ENCODE measurements around the gene CCR9. TPM values are rescaled to one million over a fixed set of nuclear protein-coding genes. Genes with fewer than 3 reads are reported as not detected.

CCR9 gene
- total RNA-seq, 3 donors from 2014 or later: not detected

DNA sequence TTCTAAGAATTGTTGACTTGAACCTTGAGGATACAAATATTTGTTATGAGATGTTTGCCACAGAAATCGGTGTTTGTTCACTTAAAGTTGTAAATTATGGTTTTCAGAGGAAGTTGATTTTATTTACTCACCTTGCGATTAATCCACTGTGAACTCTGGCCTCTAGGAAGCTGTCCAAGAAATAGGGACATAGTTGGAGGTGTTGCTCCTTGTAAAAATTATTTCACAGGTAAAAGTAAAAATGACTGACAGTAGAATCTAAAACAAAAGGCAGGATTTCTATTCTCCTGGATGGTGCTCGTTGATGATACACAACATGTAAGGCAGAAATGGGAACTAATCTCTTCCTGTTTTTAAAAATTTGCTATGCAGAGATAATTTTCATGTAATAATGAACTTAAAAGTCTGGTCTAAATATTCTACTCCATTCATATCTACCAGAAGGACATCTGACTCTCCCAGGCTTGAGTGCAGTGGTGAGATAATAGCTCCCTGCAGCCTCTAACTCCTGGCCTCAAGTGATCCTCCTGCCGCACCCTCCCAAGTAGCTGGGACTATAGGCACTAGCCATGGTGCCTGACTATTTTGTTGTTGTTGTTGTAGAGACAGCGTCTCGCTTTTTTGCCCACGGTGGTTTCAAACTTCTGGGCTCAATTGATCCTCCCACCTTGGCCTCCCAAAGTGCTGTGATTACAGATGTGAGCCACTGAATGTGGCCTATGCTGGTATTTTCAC is 27.4 kb upstream of the CCR9 start:
- Histone ChIP-seq H3K27me3 (no peaks in the 10 kb centered on the region), H3K9me3 (peaks cover 0 to 10% of the 10 kb centered on the region in 2 donors), H3K27ac (no peak overlapping the region), H3K4me1 (no peaks in the 10 kb centered on the region), H3K36me3 (no peaks in the 10 kb centered on the region), H3K4me3 (no peak overlapping the region)
- TF ChIP-seq POLR2A (IDR thresholded peaks at IDR 0.05) (no peak), POLR2AphosphoS5 (IDR thresholded peaks at IDR 0.05) (no peak)
- TF ChIP-seq, protein P1, sequence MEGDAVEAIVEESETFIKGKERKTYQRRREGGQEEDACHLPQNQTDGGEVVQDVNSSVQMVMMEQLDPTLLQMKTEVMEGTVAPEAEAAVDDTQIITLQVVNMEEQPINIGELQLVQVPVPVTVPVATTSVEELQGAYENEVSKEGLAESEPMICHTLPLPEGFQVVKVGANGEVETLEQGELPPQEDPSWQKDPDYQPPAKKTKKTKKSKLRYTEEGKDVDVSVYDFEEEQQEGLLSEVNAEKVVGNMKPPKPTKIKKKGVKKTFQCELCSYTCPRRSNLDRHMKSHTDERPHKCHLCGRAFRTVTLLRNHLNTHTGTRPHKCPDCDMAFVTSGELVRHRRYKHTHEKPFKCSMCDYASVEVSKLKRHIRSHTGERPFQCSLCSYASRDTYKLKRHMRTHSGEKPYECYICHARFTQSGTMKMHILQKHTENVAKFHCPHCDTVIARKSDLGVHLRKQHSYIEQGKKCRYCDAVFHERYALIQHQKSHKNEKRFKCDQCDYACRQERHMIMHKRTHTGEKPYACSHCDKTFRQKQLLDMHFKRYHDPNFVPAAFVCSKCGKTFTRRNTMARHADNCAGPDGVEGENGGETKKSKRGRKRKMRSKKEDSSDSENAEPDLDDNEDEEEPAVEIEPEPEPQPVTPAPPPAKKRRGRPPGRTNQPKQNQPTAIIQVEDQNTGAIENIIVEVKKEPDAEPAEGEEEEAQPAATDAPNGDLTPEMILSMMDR (IDR thresholded peaks at IDR 0.05): no peak
- DNase-seq (ENCODE audit: low spot score in 2 of 2): no peak
- intact Hi-C loops (cut with DNase I; ENCODE audit: low total_unique reads): no loop called here

DNA sequence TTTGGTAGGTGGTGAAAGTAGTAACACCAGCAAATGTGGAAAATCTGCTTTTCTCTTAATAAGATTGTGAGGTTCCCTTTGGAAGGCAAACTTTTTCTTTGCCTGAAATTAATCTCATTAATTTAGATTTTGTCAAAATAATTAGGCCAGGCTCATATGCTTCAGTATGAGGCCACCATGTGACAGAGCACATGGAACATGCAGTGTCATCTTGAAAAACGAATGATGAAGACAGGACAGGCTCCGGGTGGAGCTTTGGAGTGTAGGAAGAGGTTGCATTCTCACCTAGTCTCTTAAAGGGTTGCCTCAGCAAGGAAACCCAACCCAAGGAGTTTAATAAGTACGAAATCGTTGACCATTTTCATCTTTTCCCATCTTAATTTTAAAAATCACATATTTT is 25.9 kb upstream of the CCR9 start:
- DNase-seq (ENCODE audit: low spot score in 2 of 2): no peak

DNA sequence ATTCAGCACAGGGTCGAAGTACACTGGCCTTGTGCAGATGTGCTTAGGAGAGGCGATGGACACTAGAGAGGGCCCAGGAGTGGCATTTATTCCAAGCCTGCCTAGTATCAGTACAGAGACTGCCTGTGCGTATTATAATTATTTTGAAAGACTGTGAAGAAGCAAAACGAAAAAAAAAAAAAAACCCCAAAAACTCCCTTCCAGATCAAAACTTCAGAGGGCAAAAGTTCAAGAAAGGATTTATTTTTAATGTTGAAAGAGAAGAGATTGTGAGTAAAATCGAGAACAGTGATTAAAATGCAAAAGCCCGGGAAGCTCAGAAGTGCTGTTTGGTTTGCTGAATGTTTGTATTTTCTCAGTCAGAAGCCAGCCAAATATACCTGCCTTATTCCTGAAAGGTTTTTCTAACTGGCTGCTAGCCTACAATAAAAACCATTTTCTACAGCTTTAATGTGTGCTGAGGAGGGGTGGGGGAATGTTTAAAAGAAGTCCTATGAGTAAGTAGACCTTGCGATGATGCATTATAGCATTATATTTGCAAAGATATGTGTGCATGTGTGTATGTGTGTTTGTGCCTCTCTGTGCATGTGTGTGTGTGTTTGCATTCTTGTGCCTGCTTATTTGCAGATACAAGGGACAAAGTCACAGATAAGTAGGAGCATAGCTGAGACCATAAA is 25.2 kb upstream of the CCR9 start:
- peaks cover 0 to 5% of the 10 kb centered on the region in 2 donors for H3K9me3 ChIP-seq
- intact Hi-C loops (cut with DNase I; ENCODE audit: low total_unique reads): no loop called here
- TF ChIP-seq POLR2AphosphoS5 (IDR thresholded peaks at IDR 0.05) (no peak), POLR2A (IDR thresholded peaks at IDR 0.05) (no peak)
- TF ChIP-seq, protein P1 (IDR thresholded peaks at IDR 0.05): no peak

More for the DNA sequence above, 25.9 kb upstream of the CCR9 start:
- peaks cover 0 to 10% of the 10 kb centered on the region in 2 donors for H3K9me3 ChIP-seq
- intact Hi-C loops (cut with DNase I; ENCODE audit: low total_unique reads): no loop called here
- no peak overlapping the region for H3K4me3 ChIP-seq
- H3K27ac ChIP-seq: no peak overlapping the region
- no peaks in the 10 kb centered on the region for H3K36me3 ChIP-seq
- no peaks in the 10 kb centered on the region for H3K27me3 ChIP-seq
- no peaks in the 10 kb centered on the region for H3K4me1 ChIP-seq
- TF ChIP-seq POLR2AphosphoS5 (IDR thresholded peaks at IDR 0.05) (no peak), POLR2A (IDR thresholded peaks at IDR 0.05) (no peak)
- TF ChIP-seq, protein P1 (IDR thresholded peaks at IDR 0.05): no peak

DNA sequence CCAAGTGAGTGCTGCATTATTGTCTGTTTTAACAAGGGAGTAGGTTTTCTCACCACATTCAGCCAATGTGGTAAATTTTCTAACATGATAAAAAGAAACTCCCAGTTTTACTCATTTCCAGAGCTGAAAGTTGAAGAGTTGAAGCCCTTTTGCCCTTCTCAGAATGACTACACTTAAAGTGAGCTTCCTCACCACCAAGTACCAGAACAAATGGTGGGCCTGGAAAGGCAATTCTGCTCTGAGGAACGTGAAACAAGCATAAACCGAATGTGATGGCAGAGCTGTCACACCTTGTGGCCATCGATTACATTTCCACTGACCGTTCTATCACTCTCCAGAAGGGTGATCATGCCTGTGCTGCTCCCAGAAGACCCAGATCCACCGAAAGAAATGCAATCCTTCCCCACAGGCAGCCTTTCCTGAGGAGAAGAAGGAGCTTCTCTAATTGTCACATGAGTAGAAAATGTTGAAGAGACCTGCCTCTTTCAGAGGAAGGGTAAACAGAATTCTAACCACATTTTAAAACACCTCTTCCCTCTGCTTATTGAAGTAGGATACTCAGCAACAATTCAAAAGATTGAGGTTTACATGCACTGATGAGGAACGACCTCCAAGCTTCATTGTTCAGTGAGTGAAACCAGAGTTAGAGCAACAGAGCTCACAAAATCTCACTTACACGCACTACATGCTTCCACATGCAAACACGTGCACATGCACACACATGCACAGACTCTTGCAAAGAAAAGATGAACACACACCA is 21.4 kb upstream of the CCR9 start:
- H3K4me1 ChIP-seq: no peaks in the 10 kb centered on the region
- DNase-seq (ENCODE audit: low spot score in 2 of 2): no peak
- H3K27ac ChIP-seq: no peak overlapping the region

More for the DNA sequence above, 25.2 kb upstream of the CCR9 start:
- no peak overlapping the region for H3K4me3 ChIP-seq
- DNase-seq (ENCODE audit: low spot score in 2 of 2): no peak
- H3K4me1 ChIP-seq: no peaks in the 10 kb centered on the region
- H3K36me3 ChIP-seq: no peaks in the 10 kb centered on the region
- no peaks in the 10 kb centered on the region for H3K27me3 ChIP-seq
- H3K27ac ChIP-seq: no peak overlapping the region

More for the DNA sequence above, 21.4 kb upstream of the CCR9 start:
- intact Hi-C loops (cut with DNase I; ENCODE audit: low total_unique reads): no loop called here
- TF ChIP-seq POLR2A (IDR thresholded peaks at IDR 0.05) (no peak), POLR2AphosphoS5 (IDR thresholded peaks at IDR 0.05) (no peak)
- TF ChIP-seq, protein P1 (IDR thresholded peaks at IDR 0.05): no peak
- Histone ChIP-seq H3K9me3 (peaks cover 0 to 5% of the 10 kb centered on the region in 2 donors), H3K4me3 (no peak overlapping the region), H3K27me3 (no peaks in the 10 kb centered on the region), H3K36me3 (no peaks in the 10 kb centered on the region)

Measured in breast epithelium (tissue), 4 donors.